Brain pericyte (primary cell): ENCODE data around the gene ATG7.
"Not testable (repeated sequence)": the region's sequence is repeated elsewhere in the genome, so short reads cannot be mapped to it uniquely, and the experiment has no call there.

Source experiments
- DNase-seq: peaks from one replicate; pipeline ENCODE4 v3.0.0-alpha.2; 2012; ENCODE audit warnings: low read depth, low spot score

Gene ATG7

DNA sequence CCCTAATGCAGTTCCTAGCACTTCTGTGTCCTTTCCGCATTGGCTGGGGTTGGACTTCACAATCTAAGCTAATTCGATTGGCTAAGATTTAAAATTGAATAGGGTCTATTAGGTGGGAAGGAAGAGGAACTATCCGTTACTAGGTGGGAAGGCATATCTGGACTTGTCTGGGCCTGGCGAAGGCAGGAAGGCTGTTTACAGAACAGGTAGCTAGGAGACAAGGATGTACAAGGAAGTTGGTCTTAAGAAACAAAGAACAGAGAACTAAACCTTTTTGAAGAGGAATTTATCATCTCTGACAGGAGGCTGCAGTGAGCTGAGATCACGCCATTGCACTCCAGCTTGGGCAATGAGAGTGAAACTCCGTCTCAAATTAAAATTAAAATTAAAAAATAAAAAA is 17.3 kb upstream of the ATG7 start:
- DNase-seq = no peak

DNA sequence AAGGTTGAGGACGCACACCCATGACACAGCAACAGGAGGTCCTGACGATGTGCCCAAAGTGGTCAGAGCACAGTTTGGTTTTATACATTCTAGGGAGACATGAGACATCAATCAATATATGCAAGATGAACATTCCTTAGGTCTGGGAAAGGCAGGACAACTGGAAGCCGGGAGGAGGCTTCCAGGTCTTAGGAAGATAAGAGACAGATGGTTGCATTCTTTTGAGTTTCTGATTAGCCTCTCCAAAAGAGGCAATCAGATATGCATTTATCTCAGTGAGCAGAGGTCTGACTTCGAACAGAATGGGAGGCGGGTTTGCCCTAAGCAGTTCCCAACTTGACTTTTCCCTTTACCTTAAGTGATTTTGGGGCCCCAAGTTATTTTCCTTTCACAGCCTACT is 16.7 kb upstream of the ATG7 start:
- not testable (repeated sequence) for DNase-seq

DNA sequence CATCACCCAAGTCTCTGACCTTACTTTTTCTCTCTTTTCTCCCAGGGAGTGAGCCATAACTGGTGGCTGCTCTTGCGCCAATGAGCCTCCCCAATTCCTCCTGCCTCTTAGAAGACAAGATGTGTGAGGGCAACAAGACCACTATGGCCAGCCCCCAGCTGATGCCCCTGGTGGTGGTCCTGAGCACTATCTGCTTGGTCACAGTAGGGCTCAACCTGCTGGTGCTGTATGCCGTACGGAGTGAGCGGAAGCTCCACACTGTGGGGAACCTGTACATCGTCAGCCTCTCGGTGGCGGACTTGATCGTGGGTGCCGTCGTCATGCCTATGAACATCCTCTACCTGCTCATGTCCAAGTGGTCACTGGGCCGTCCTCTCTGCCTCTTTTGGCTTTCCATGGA is 13.2 kb upstream of the ATG7 start:
- no peak for DNase-seq

DNA sequence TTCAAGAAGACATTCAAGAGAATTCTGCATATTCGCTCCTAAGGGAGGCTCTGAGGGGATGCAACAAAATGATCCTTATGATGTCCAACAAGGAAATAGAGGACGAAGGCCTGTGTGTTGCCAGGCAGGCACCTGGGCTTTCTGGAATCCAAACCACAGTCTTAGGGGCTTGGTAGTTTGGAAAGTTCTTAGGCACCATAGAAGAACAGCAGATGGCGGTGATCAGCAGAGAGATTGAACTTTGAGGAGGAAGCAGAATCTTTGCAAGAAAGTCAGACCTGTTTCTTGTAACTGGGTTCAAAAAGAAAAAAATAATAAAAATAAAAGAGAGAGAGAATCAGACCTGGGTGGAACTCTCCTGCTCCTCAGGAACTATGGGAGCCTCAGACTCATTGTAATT is 11.7 kb upstream of the ATG7 start:
- no peak for DNase-seq

DNA sequence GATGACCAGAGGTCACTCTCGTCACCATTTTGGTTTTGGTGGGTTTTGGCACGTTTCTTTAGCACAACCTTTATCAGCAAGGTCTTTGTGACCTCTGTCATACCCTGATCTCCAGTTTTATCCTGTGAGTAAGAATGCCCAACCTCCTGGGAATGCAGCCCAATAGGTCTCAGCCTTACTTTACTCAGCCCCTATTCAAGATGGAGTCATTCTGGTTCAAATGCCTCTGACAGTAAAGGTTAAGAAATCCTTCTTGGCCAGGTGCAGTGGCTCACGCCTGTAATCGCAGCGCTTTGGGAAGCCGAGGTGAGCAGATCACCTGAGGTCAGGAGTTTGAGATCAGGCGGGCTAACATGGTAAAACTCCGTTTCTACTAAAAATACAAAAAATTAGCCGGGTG is 3.2 kb upstream of the ATG7 start:
- DNase-seq = no peak

DNA sequence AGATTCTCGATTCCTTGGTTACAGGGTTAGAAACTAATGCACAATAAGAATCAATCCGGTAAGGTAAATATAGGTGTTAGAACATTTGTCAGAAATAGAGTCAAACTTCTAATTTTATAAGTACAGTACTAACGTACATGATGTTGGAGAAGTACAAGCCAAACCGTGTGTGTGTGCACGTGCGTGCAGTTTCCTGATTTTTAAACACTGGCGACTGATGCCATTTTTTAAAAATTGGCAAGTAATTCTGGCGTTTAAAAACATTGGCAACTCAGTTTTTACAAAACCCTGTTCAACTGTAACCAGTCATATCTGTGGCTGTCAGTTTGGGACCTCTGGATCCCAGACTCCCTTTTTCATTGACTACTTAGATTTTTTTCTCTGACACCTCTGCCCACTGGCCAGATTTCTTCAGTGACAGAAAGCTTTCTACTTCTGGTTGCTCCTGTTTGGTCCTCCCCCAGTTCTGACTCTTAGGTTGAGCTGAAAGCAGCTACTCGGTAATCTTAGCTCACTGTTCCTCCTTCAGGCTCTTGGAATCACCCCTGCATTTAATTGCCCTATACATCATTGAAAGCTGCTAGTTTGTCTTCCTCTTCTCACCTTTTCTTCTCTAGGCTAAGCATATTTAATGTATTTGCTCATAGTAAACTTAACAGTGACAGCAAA is 843 bp downstream of the ATG7 start:
- no peak for DNase-seq

DNA sequence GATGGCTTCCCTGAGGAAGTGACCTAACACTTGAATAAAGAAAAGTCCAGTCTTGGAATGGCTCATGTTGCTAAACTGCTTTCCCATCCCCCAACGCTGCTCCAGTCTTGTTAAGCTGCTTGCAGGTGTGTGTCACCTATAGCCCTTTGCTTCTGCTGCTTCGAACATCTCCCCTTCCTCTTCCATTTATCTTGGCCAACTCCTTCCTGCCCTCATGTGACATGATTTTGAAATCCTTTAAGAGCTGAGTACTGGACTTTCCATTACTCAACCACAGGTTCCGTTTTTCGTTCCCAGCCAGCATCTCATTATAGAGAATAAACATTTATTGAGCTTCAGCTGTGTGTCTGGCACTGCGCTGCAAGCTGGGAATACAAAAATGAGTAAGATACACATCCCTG is 1.7 kb downstream of the ATG7 start:
- DNase-seq = no peak

DNA sequence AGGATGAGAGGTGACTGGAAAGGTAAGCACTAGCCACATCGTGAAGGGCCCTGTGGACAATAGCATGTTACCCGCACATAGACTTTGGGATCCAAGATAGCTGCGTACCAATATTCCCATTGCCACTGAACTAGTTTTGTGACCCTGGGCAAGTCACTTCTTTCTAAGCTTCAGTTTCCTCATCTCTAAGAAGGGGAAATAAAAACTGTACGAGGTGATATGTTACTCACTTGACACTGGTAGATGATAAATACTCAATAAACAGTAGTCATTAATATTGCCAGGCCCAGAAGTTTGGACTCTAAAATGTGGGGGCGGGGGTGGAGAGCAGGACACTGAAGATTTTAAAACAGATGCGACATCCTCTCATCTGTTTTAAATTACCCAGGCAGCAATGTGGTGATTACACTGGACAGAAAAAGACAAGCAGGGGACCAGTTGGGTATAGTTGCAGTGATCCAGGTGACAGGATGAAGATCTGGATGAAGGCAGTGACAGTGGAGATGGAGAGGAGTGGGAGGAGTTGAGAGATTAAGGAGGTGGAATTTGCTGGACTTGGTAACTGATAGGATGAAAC is 2.5 kb downstream of the ATG7 start:
- no peak for DNase-seq

DNA sequence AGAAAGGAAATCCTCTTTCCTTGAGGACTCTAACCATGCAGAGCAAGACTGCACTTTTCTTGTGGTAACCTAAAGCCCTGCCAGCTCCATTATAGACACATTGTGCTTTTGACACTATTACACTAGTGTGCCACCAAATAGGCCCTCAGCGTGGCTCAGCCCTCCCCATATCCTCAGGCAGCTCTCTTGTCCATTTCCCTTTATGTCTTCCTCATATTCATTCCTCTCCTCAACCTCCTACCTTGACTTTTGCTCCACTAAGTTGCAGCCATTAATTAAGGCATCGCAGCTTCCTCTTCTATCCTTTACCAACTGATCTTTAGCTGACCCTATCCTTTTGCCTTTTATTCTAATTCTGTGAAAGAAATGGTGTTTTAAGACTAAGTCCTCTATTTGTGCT is 3.7 kb downstream of the ATG7 start:
- no peak for DNase-seq

DNA sequence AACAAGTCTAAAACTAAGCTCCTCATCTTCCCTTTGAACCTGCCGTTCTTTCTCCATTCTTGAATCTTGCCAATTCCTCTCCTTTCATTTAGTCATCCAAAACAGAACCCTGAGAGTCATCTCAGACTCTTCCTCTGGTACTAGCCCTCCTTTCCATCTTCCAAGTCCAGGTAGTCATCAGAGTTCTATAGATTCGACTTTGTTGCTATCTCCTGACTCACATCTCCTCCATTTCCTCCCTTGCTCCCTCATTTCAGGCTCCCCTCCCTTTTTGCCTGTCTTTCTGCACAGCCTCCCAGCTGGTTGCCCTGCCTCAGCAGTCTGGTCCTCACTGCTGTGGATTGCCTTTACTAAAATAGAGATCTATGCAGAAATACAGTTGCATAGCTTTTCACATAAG is 4.7 kb downstream of the ATG7 start:
- no peak for DNase-seq

DNA sequence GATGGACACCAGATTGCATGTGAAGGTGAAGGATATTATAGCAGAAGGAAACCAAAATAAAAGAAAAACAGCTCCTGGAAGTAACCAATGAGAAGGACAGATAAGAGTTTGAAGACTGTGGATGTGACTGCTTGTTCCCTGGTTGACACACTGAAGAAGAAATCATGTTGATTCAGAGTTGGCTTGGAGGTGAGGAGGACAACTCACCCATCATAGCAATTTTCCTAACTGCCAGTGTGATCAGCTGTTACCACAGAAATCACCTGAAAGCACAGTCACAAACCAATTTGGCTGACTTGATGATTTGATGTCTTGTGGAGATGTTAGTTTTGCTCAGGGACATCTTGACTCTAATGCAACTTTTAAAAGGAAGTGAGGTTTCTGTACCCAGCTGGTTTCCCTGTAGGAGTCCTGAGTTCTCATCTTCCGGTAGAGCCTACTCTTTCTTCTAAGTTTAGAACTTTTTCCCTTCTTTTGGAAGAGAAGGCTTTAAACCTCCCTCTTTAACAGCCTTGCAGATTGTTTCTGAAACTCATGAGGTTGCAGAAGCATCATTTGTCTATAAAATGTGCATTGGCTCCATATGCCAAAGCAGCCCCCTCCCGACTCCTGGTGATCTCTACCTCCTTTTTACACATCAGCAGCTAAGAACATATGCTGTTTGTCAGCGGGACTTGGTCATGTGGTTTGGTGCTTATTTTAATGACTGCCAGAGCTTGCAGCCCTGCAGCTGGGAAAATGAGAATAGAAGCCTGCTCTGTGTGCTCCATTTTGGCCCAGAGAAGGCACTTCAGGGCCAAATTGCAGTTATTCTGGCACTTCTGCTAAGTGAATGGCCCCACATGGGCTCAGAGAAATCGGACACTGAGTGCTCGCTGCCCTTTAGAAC is 10.3 kb downstream of the ATG7 start:
- peak; percentile 56 for DNase-seq

DNA sequence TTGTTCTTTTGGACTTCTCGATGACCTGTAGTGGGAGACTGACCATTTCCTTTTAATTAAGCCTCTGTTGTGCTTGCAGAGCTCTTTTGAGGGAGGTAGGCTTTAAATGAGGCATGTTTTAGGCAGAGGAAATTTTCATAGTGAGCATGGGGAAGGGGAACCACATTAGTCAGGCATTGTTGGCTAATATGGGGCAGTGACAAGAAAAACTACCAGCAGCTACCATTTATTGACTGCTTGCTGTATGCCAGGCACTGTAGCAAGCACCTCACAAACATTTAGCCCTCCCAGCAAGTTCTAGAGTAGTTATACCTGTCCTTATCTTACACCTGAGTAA is 10.9 kb downstream of the ATG7 start:
- no peak for DNase-seq

DNA sequence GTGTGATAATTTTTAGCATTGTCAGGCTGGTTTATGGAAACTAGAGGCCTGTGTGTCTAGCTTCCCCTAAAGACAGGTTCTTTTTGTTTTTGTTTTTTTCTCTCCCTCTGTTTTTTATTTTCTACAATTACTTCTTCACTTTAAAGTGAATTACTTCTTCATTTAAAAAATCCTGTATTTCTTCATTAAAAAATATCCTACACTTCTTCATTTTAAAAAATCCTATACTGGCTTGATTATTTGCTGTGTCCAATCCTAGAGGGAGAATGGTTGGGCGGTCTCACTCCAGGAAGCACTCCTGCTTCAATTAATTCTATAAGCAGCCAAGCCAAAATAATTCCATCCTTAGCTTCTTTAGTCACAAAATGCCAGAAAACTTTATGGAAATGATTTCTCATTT is 11.8 kb downstream of the ATG7 start:
- DNase-seq = no peak

DNA sequence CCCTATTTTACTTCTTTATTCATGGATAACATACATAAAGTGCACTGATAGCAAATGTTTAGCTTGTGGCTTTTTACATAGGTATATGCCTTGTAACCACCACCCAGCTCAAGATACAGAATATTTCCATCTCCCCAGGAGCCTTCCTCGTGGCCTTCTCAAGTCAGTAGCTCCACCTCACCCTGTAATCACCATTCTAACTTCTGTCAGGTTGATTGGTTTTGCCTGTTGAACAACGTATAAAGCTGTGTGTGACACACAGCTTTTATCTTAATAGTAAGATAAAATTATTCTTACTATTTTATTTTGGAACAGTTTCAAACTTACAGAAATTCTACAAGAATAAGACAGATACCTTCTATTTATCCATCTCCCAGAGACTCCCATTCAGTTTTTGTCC is 13.3 kb downstream of the ATG7 start:
- no peak for DNase-seq

DNA sequence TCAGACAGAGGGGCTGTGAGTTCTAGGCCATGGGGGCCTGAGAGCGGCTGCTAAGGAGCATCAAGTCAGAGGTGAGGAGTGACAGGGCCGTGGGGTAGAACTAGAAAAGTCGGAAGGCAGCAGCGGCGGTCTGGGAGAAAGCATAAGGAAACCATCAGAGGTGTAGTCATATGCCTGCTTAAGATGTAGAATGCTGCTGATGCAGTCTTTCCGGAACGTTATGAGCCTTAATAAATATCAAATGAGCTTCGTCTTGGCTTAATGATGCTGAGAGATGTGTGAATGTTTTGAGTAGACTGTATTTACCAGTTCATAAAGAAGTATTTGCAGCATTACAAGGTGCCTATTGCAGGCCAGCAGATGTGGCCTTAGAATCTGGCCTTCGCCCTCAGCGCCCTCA is 15.2 kb downstream of the ATG7 start:
- DNase-seq = no peak

DNA sequence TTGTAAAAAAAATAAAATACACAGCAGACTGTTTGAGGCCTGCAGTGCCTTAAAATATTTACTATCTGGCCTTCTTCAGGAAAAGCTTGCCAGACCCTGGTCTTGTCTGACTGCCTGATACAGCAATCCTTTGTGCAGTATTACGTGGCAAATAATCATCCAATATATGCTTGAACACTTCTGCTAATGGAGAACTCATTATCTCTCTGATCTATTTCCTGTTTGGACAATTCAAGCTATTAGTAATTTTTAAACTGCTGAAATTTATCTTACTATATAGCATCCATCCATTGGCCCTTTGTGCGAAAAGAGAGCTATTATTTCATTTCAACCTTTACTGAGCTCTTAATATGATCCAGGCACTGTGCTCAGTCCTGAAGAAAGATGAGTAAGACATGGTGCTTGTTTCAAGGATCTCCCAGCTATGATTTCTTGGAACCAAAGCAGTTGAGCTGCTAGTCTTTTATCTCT is 15.9 kb downstream of the ATG7 start:
- no peak for DNase-seq

DNA sequence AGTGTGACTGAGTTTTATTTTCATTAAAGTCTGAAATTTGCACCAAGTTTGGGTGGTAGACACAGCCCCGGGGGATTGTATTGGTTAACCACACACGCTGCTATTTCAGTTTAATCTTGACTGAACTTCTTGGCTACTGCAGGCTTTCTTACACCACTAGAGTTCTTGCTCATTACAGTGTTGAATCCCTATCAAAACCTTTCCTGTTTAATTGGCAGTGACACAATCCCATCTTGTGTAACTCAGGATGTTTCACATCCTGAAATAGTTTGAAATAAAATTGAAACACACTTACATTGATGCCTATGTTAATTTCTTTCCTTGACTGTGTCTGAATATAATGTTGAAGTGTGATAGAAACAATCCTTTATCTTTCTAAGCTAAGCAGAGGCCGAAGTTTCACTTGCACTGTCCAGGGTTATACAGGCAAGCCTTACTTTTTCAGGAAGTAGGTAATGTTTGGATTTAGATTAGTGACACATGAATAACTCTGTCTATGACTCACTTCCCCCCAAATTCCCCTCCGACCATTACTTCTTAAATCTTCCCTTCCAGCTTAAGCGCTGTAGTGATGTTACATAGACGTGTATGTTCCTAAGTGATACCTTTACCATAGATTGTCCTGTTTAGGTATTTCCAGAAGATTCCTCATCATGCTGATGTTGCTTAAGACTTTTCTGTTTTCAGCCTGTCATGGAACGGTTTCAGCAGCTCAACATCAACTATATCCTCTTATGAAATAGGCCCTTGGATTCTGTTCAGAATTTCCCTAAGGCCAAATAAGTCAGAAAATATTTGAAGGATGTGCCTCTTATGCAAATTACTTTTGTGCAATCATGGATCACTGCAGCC is 16.8 kb downstream of the ATG7 start:
- DNase-seq = peak; percentile 51

DNA sequence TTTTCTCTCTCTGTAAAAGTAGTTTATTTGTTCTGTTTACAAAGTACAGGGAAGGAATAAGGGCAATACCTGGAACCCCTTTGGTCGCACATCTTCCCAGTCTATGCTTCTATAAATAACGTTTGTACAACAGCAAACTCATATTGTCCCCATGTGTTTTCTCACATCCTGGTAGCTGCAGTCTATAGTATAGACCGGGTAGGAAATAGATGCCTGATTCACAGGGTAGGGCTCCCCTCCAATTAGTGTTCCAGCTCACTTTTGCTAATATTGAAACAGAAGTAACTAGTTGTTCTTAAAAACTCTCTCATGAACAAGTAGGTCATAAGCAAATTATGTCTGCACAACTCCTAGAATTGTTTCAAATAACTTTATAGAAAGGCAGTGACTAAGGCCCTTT is 17.7 kb downstream of the ATG7 start:
- no peak for DNase-seq

DNA sequence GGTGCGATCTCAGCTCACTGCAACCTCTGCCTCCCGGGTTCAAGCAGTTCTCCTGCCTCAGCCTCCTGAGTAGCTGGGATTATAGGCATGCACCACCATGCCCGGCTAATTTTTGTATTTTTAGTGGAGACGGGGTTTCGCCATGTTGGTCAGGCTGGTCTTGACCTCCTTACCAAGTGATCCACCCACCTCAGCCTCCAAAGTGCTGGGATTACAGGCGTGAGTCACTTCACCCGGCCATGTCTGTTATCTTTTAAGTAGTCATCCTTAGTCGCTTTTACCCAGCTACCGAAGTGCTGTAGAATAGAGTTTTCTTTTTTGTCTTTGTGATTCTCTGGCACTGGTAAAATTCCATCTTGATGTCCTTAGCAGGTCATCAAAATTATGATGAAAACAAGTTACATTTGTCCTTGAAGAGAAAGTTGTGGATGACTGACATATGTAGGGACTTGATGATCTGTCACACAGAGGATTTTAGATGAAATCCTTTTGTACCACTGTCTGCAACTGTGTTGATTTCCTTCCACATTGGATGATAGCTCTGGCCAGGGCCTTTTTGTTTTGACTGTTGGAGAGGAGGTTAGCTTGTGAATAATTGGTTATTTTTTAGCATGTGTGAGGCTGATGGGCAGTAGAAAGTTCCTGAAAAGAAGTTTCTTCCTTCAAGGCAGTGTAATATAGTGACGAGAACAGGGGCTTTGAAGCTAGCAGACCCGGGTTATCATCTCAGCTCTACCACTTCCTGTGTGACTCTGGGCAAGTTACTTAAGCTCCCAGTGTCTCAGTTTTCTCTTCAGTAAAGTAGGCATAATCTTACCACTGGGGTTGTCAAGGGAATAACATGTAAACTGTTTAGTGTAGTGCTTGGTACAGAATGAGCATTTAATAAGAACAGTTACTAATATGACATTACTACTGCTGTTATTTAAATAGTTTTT is 18.8 kb downstream of the ATG7 start:
- no peak for DNase-seq

DNA sequence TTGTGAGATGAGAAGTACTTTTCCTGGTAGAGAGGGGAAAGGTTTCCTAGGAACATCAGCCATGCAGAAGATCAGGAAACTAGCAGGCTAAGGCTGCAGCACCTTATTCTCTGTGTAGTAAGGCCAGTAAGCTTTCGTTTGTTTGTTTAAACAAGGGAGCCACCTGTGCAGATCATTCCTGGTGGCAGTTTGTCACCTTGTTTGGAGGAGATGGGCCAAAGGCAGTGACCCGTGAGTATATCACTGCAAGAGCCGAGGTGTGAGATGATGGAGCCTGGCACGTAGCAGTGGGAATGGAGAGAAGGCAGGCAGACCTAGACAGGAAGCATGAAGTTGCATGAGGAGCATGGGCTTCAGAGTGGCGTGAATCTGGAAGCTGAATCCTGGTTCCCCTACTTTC is 19.6 kb downstream of the ATG7 start:
- DNase-seq = no peak

DNA sequence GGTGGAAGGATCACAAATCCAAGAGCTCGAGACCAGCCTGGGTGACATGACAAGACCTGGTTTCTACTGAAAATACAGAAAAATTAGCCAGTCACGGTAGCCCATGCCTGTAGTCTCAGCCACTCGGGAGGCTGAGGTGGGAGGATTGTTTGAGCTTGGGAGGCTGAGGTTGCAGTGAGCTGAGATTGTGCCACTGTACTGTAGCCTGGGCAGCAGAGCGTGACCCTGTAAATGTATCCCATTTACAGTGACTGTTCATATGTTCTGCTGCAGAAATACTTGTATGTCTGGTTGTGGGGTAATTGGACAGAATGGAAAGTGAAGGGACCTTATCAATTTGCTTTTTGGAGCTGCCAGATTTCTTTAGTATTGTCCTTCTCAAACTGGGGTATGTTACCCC is 24.9 kb downstream of the ATG7 start:
- no peak for DNase-seq
